NT2/D1 (cell line): Measurements from ENCODE around the gene TFPI.

Experiments
- YY1 ChIP-seq: IDR thresholded peaks from 2 replicates; pipeline ENCODE4 v1.6.1; 2011; ENCODE audit not compliant: insufficient read length, insufficient read depth
- ZNF274 ChIP-seq: IDR thresholded peaks from 2 replicates; pipeline ENCODE4 v1.6.1; 2011; ENCODE audit warnings: mild to moderate bottlenecking, low read depth, low read length

DNA sequence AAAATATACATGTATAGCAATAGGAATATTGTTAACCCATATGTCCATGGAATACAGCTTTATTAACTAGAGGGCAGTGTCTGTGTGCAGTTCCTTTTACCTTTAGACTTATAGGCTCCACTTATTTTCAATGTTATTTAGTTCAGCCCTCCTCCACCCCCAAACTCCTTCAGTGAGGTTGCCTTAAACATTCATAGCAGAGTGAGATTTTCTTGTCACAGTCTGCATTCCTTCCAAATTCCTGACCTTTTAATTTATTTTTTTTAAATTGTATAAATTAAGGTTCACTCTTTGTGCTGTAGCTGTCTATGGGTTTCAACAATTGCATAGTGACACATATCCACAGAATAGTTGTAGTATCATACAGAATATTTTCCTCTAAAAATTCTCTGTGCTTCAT is 30.9 kb downstream of the TFPI start:
- TF ChIP-seq YY1, result no peak
- no peak for TF ChIP-seq ZNF274
